BLaER1 treated with 17β-estradiol and CSF1 and Interleukin-3, amounts not matched to agents 10 nM and 100 nM (cell line): Measurements from ENCODE around the gene DCDC2.
"Not testable (repeated sequence)": the region's sequence is repeated elsewhere in the genome, so short reads cannot be mapped to it uniquely, and the experiment has no call there.

Experiments
- H3K27ac ChIP-seq, 11 experiments: shearing (Covaris generic); formaldehyde crosslinking; 2 replicates each; pipeline ENCODE4 v1.8.1; 2022
- H3K27me3 ChIP-seq, 11 experiments: shearing (Covaris generic); formaldehyde crosslinking; 2 replicates each; pipeline ENCODE4 v1.8.1; 2022
- H3K36me3 ChIP-seq, 11 experiments: shearing (Covaris generic); formaldehyde crosslinking; 2 replicates each; pipeline ENCODE4 v1.8.1; 2022
- H3K4me1 ChIP-seq, 10 experiments: shearing (Covaris generic); formaldehyde crosslinking; 2 replicates each; pipeline ENCODE4 v1.8.1; 2022
- H3K4me2 ChIP-seq, 11 experiments: shearing (Covaris generic); formaldehyde crosslinking; 2 replicates each; pipeline ENCODE4 v1.8.1; 2022
- H3K4me3 ChIP-seq, 10 experiments: shearing (Covaris generic); formaldehyde crosslinking; 2 replicates each; pipeline ENCODE4 v1.8.1; 2022
- H3K9ac ChIP-seq, 11 experiments: shearing (Covaris generic); formaldehyde crosslinking; 2 replicates each; pipeline ENCODE4 v1.8.1; 2022
- H3K9me3 ChIP-seq, 11 experiments: shearing (Covaris generic); formaldehyde crosslinking; replicated peaks in 1 of 11; 2 replicates each; pipeline ENCODE4 v1.8.1; 2022
- H4K20me1 ChIP-seq, 11 experiments: shearing (Covaris generic); formaldehyde crosslinking; 2 replicates each; pipeline ENCODE4 v1.8.1; 2022
- Cebpa-rat ChIP-seq, 11 experiments: shearing (Covaris generic); IDR thresholded peaks; 2 replicates each; pipeline ENCODE4 v1.8.1; 2022

DCDC2 gene

GRCh38 chr6:24382220-24382540 is 24.3 kb upstream of the DCDC2 start:
- no peak for TF ChIP-seq Cebpa-rat (IDR thresholded peaks at IDR 0.05)
- Histone ChIP-seq H3K27ac (no peak overlapping the region), H3K4me1 (peaks cover 0 to 7% (median 0%) of the 10 kb centered on the region in 10 experiments; a peak in 2 of 20 replicates), H3K27me3 (no peaks in the 10 kb centered on the region), H3K4me3 (no peak overlapping the region), H4K20me1 (no peaks in the 10 kb centered on the region), H3K36me3 (no peaks in the 10 kb centered on the region), H3K4me2 (peak overlapping the region in 2 of 11 experiments; percentile 10 to 17; a peak in 1 of 22 replicates), H3K9me3 (no peaks in the 10 kb centered on the region), H3K9ac (no peak overlapping the region)

- Histone ChIP-seq H3K4me1 (peaks cover 0 to 7% (median 0%) of the 10 kb centered on the region in 10 experiments; a peak in 2 of 20 replicates), H3K27me3 (no peaks in the 10 kb centered on the region), H3K9ac (no peak overlapping the region), H3K4me3 (no peak overlapping the region), H3K27ac (no peak overlapping the region), H4K20me1 (no peaks in the 10 kb centered on the region), H3K9me3 (no peaks in the 10 kb centered on the region), H3K36me3 (no peaks in the 10 kb centered on the region), H3K4me2 (peak overlapping the region in 2 of 11 experiments; percentile 10 to 17; a peak in 1 of 22 replicates)
- no peak for TF ChIP-seq Cebpa-rat (IDR thresholded peaks at IDR 0.05)
Measured at GRCh38 chr6:24381476-24382219, 23.8 kb upstream of the DCDC2 start.

- Histone ChIP-seq H3K9ac (no peak overlapping the region), H3K9me3 (no peaks in the 10 kb centered on the region), H3K27me3 (no peaks in the 10 kb centered on the region), H3K36me3 (no peaks in the 10 kb centered on the region), H3K4me2 (no peak overlapping the region), H3K4me1 (peaks cover 0 to 7% (median 0%) of the 10 kb centered on the region in 10 experiments; a peak in 2 of 20 replicates), H3K4me3 (no peak overlapping the region), H4K20me1 (no peaks in the 10 kb centered on the region), H3K27ac (no peak overlapping the region)
- TF ChIP-seq Cebpa-rat (IDR thresholded peaks at IDR 0.05), result no peak
Measured at GRCh38 chr6:24378473-24379097, 20.7 kb upstream of the DCDC2 start.

GRCh38 chr6:24376871-24377270 is 19.0 kb upstream of the DCDC2 start:
- Histone ChIP-seq H3K9ac (no peak overlapping the region), H3K4me1 (peaks cover 0 to 6% (median 0%) of the 10 kb centered on the region in 10 experiments; a peak in 2 of 20 replicates)
- no peak for TF ChIP-seq Cebpa-rat (IDR thresholded peaks at IDR 0.05)

GRCh38 chr6:24374612-24375011 is 16.8 kb upstream of the DCDC2 start:
- Histone ChIP-seq H3K9ac (no peak overlapping the region), H3K4me3 (no peak overlapping the region), H3K4me2 (no peak overlapping the region), H3K36me3 (no peaks in the 10 kb centered on the region), H3K9me3 (peaks cover 0 to 18% (median 9%) of the 10 kb centered on the region in 11 experiments; a peak in 9 of 22 replicates), H3K27ac (no peak overlapping the region), H3K27me3 (no peaks in the 10 kb centered on the region), H3K4me1 (no peaks in the 10 kb centered on the region), H4K20me1 (no peaks in the 10 kb centered on the region)
- no peak for TF ChIP-seq Cebpa-rat (IDR thresholded peaks at IDR 0.05)

More at GRCh38 chr6:24376871-24377270, 19.0 kb upstream of the DCDC2 start:
- Histone ChIP-seq H3K4me2 (no peak overlapping the region), H3K27ac (no peak overlapping the region), H3K4me3 (no peak overlapping the region), H3K36me3 (no peaks in the 10 kb centered on the region), H3K27me3 (no peaks in the 10 kb centered on the region), H3K9me3 (0 out of 22 replicates have a peak, but pooled peaks cover 0 to 10% (median 0%) of the 10 kb centered on the region in 11 experiments), H4K20me1 (no peaks in the 10 kb centered on the region)

GRCh38 chr6:24365103-24365633 is 7.3 kb upstream of the DCDC2 start:
- H3K4me2 ChIP-seq, H3K4me1 ChIP-seq, H3K9ac ChIP-seq, H4K20me1 ChIP-seq, H3K36me3 ChIP-seq, H3K9me3 ChIP-seq, H3K4me3 ChIP-seq, H3K27me3 ChIP-seq, H3K27ac ChIP-seq: not testable (repeated sequence)

GRCh38 chr6:24362363-24362762 is 4.5 kb upstream of the DCDC2 start:
- H3K4me3 ChIP-seq, H3K27ac ChIP-seq, H4K20me1 ChIP-seq, H3K9ac ChIP-seq, H3K27me3 ChIP-seq, H3K4me1 ChIP-seq, H3K36me3 ChIP-seq, H3K4me2 ChIP-seq: not testable (repeated sequence)
- peaks cover 8 to 11% (median 10%) of the 10 kb centered on the region in 11 experiments for H3K9me3 ChIP-seq

GRCh38 chr6:24359640-24360454 is 2.0 kb upstream of the DCDC2 start:
- Histone ChIP-seq H3K9ac (peak overlapping the region in 6 of 11 experiments; percentile 8 to 56 (median 45); a peak in 8 of 22 replicates), H3K36me3 (no peaks in the 10 kb centered on the region), H3K27ac (peak overlapping the region in 2 of 11 experiments; percentile 42 to 51; a peak in 3 of 22 replicates), H3K4me2 (peak overlapping the region; percentile 51 to 82 (median 70)), H3K4me3 (peak overlapping the region; percentile 38 to 66 (median 49); a peak in 18 of 20 replicates), H3K9me3 (peaks cover 9 to 14% (median 13%) of the 10 kb centered on the region in 11 experiments), H3K4me1 (peaks cover 0 to 10% (median 6%) of the 10 kb centered on the region in 10 experiments; a peak in 11 of 20 replicates), H3K27me3 (no peaks in the 10 kb centered on the region), H4K20me1 (no peaks in the 10 kb centered on the region)
- no peak for TF ChIP-seq Cebpa-rat (IDR thresholded peaks at IDR 0.05)
